Activated naive CD4-positive, alpha-beta T cell treated with anti-CD3 and anti-CD28 coated beads for 36 hours (primary cell): Measurements from ENCODE around the gene C4orf33. TPM values are rescaled to one million over a fixed set of nuclear protein-coding genes. Genes with fewer than 3 reads are reported as not detected.

Source experiments
- CTCF ChIA-PET: fragments of 350-600 bp; sonication (Branson Sonifier 250); formaldehyde crosslinking; loops from one replicate; lab custom pipeline; 2021; ENCODE audit warnings: antibody characterized with exemption; lab: Charles Lee
- DNase-seq: peaks from one replicate; pipeline ENCODE4 v3.0.0-alpha.2; 2020
- H3K27ac Mint-ChIP-seq: one replicate; pipeline ENCODE4 v1.8.0; 2021; ENCODE audit warnings: mild to moderate bottlenecking, mixed read lengths
- H3K27me3 Mint-ChIP-seq: one replicate; pipeline ENCODE4 v1.8.0; 2021; ENCODE audit warnings: low read depth, mixed read lengths
- H3K36me3 Mint-ChIP-seq: one replicate; pipeline ENCODE4 v1.8.0; 2021; ENCODE audit warnings: low read depth, mixed read lengths
- H3K4me1 Mint-ChIP-seq: one replicate; pipeline ENCODE4 v1.8.0; 2021; ENCODE audit warnings: low read depth, mixed read lengths
- H3K4me3 Mint-ChIP-seq: one replicate; pipeline ENCODE4 v1.8.0; 2021; ENCODE audit warnings: mild to moderate bottlenecking, moderate library complexity, mixed read lengths
- H3K9me3 Mint-ChIP-seq: one replicate; pipeline ENCODE4 v1.8.0; 2021; ENCODE audit warnings: mixed read lengths
- intact Hi-C: fragments of 100-400 bp; cut with micrococcal nuclease; formaldehyde crosslinking; loops from one replicate; pipeline ENCODE4 v1.15.1; 2023
- total RNA-seq, 2 experiments: library from RNA; stranded (reverse); gene quantifications; one replicate each; pipeline ENCODE4 v1.2.3, GENCODE V29; 2021

The C4orf33 gene
- total RNA-seq, 2 experiments from 2014 or later: 14.5 to 15.0 TPM

DNA sequence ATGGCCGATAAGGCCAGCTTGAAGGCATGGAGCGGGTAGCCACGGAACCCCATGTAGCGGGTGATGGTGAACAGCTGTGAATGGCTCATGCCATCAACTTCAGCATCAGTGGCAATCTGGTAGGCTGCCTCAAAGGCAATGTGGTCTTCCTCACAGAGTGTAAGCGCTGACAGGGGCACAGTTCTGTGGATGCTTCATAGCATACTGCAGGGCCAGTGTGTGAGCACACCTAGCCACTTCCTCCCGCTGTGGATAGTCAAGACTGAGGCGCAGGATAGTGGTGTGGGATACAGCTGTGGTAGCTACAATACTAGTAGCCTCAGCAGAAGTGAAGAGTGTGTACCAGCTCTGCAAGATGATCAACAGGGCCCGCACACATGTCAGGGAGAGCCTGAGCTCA lies 40.5 kb downstream of the C4orf33 start:
- no peaks in the 10 kb centered on the region for H3K4me1 Mint-ChIP-seq
- DNase-seq: no peak
- H3K36me3 Mint-ChIP-seq: no peaks in the 10 kb centered on the region
- peaks cover 6% of the 10 kb centered on the region for H3K27me3 Mint-ChIP-seq
- no peak overlapping the region for H3K27ac Mint-ChIP-seq
- peaks cover 4% of the 10 kb centered on the region for H3K9me3 Mint-ChIP-seq
- intact Hi-C loops: no loop called here
- H3K4me3 Mint-ChIP-seq: no peak overlapping the region
- CTCF ChIA-PET: no interaction called here

DNA sequence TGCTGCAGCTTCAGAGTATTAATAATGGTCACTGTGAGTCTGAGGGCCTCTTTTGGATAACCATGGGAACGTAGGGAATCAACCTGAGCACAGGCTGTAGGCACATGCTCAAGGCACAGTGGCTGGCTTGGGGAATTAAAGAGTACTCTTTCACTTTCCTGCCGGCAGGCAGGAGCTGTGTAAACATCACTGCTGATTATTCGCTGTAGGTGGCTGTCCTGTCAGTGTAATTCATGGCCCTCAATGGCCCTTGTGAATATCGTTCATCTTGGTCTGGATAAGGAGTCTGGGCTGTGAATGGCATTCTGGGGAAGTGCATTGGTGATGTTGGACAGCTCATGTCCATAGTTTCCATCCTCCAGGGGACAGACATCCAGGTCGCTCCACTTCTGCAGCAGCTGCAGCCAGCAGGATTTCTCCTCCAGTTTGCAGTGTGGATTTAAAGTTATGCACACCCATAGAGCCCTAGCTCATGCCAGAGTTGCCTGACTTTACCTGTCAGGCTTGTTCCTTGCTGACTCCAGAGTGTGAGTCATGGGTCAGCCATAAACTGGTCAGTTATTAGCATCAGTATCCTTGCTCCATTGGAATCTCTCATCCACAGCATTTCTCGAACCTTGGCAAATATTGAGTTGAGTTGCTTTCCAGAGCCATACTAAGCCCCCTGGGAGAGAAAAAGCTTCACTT lies 43.0 kb downstream of the C4orf33 start:
- Mint-ChIP-seq H3K27ac (no peak overlapping the region), H3K9me3 (no peaks in the 10 kb centered on the region), H3K4me3 (no peak overlapping the region), H3K4me1 (no peaks in the 10 kb centered on the region), H3K27me3 (peaks cover 6% of the 10 kb centered on the region), H3K36me3 (no peaks in the 10 kb centered on the region)
- CTCF ChIA-PET: no interaction called here
- intact Hi-C loops: no loop called here
- DNase-seq: no peak

DNA sequence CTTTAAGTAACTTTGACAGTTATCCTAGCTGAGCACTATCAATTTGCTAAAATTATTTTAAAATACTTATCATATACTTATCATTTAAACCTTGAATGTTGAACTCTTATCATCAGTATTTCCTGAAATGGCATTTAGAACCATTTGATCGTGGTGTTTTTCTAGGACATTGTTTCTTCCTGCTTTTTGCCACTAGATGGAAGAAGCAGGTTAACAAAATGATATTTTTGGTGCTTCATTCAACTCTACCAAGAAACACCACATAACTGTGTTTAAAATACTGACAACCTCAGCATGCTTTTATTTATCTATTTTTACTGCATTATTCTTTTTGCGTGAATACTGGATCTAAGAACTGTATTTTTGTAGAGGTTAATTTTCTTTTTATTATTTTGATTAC lies 44.6 kb downstream of the C4orf33 start:
- CTCF ChIA-PET: interaction anchor here (0.7 kb wide), 1 partner anchor 31 kb away, joined by 3 read pairs; no protein-coding TSS in a partner anchor
- Mint-ChIP-seq H3K4me1 (no peaks in the 10 kb centered on the region), H3K36me3 (no peaks in the 10 kb centered on the region), H3K4me3 (no peak overlapping the region), H3K9me3 (no peaks in the 10 kb centered on the region), H3K27me3 (no peaks in the 10 kb centered on the region), H3K27ac (no peak overlapping the region)
- intact Hi-C loops: no loop called here
- no peak for DNase-seq

DNA sequence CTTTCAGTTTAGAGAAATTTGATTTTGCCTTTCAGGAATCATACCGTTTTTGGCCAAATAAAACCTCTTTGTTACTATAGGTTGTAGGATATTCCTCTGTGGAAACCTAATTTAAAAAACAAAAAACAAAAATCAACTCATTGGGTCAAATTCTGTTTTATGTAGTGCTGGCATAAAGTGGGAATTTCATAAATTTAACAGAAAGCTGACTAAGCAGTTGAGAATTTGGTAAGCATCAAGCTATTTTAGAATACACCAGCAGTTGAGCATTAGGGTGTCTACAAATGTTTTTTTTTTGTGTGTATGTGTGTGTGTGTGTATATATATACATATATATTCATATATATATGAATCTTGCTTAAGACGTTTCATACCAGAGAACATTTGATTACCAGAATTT lies 47.4 kb downstream of the C4orf33 start:
- H3K4me1 Mint-ChIP-seq: no peaks in the 10 kb centered on the region
- no peak for DNase-seq

DNA sequence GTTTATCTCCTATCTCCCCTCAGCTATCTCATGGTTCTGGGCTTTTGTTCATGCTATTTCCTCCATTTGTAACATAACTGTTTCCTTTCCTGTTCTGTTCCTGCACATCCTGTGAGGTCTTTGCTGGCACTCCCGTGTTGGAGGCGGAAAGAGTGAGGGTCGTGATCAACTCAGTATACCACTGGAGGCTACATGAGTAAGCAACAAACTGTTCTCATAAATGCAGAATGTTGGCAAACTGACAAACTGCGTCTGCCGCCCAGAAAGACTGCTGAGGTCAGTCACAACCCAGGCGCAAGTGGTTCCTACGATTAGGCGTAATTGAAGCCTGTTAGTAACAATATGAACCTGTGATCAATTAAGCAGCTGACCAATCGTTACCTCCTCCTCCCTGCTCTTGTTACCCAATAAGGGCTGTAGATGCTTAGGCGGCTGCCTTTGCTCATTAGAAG lies 48.8 kb downstream of the C4orf33 start:
- no peak overlapping the region for H3K4me3 Mint-ChIP-seq
- CTCF ChIA-PET: no interaction called here
- H3K9me3 Mint-ChIP-seq: no peaks in the 10 kb centered on the region
- intact Hi-C loops: no loop called here
- no peak for DNase-seq
- H3K27ac Mint-ChIP-seq: no peak overlapping the region
- no peaks in the 10 kb centered on the region for H3K36me3 Mint-ChIP-seq
- H3K4me1 Mint-ChIP-seq: no peaks in the 10 kb centered on the region
- H3K27me3 Mint-ChIP-seq: no peaks in the 10 kb centered on the region

More for the DNA sequence above, 47.4 kb downstream of the C4orf33 start:
- intact Hi-C loops: no loop called here
- Mint-ChIP-seq H3K36me3 (no peaks in the 10 kb centered on the region), H3K9me3 (no peaks in the 10 kb centered on the region), H3K27ac (no peak overlapping the region), H3K27me3 (no peaks in the 10 kb centered on the region), H3K4me3 (no peak overlapping the region)
- CTCF ChIA-PET: interaction anchor here (0.6 to 0.7 kb wide), 2 partner anchors 437 to 720 kb away, joined by 3 read pairs; no protein-coding TSS in a partner anchor

DNA sequence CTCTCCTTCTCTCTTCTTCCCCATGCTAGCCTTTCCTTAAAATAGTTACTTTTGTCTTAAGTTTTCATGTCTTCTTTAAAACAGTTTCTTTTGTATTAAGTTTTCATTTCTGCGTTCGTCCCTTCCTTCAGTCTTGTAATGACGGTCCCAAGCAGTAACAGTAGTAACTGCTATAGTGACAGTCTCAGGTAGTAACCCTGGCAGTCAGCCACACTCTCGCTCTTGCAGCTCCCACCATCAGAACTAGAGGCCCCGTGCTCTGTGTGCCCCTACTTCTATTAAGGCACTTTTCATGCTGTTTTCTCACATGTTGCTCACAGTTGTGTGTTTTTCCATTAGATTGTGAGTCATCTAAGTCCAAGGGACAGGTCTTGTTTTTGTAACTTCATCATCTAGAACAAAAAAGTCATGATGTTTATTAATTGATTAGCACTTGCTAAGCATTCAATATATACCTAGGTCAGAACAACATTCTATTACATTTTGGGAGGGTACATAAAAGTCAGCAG lies 49.3 kb downstream of the C4orf33 start:
- H3K9me3 Mint-ChIP-seq: no peaks in the 10 kb centered on the region
- no peaks in the 10 kb centered on the region for H3K27me3 Mint-ChIP-seq
- intact Hi-C loops: no loop called here
- H3K27ac Mint-ChIP-seq: no peak overlapping the region
- H3K4me3 Mint-ChIP-seq: no peak overlapping the region
- H3K4me1 Mint-ChIP-seq: no peaks in the 10 kb centered on the region
- CTCF ChIA-PET: no interaction called here
- no peak for DNase-seq
- no peaks in the 10 kb centered on the region for H3K36me3 Mint-ChIP-seq

DNA sequence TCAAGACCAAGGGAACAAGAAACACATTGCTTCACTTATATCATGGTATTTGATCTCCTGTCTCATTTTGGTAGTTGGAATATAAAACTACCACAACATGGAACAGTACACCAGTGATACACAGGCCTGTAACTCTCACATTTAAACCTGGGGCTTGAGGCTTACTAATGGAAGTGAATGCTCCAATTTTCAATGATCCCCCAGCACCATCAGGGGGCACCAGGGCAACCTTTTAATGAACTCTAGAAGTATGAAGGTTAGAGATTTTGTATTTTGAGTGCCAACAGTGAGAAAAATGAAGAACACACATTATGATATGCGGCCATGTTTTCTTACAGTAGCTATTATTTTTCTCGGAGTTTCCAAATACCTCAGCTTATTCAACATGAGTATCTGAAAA lies 50.7 kb downstream of the C4orf33 start:
- intact Hi-C loops: no loop called here
- H3K27ac Mint-ChIP-seq: no peak overlapping the region
- H3K4me1 Mint-ChIP-seq: no peaks in the 10 kb centered on the region
- no peak overlapping the region for H3K4me3 Mint-ChIP-seq
- H3K36me3 Mint-ChIP-seq: no peaks in the 10 kb centered on the region
- H3K27me3 Mint-ChIP-seq: peaks cover 3% of the 10 kb centered on the region
- H3K9me3 Mint-ChIP-seq: no peaks in the 10 kb centered on the region
- no peak for DNase-seq
- CTCF ChIA-PET: no interaction called here

DNA sequence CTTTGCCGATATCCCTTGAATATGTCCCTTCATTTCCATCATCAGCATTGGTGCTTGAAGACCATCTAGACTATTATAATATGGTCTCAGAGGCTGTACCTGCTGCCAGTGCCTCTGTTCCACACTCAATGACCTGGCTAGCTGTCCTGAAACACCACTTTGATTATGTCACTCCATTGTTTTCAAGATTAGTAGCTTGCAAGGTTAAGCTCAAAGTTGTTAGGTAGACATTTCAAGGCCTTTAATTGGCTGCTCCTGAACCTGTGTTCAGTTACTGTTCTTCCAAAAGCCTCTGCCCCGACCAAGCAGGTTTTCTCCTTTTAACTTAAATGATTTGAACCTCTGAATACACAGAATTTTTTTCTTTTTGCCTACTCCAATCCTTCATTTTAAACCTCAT lies 52.9 kb downstream of the C4orf33 start:
- H3K27ac Mint-ChIP-seq: no peak overlapping the region
- CTCF ChIA-PET: no interaction called here
- no peaks in the 10 kb centered on the region for H3K9me3 Mint-ChIP-seq
- H3K4me3 Mint-ChIP-seq: no peak overlapping the region
- H3K4me1 Mint-ChIP-seq: no peaks in the 10 kb centered on the region
- intact Hi-C loops: no loop called here
- H3K36me3 Mint-ChIP-seq: no peaks in the 10 kb centered on the region
- peaks cover 3% of the 10 kb centered on the region for H3K27me3 Mint-ChIP-seq
- DNase-seq: no peak

DNA sequence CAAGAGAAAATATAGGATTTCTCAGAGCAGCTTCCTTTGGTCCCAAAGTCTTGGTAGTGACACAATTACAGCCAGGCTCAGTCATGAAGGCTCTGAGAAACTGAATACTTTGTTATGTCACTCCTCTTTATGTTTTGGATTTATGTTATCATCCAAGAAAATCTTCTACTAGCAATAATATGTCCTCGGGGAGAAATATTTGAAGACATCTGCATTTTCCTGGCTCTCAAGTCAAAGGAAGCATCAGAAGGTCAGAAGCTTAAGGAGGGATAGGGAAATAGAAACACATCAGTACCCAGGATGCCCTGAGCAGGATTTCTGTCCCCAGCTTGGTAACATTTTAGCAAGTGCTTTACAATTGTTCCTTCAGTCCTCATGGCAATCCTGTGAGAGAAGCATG lies 54.0 kb downstream of the C4orf33 start:
- H3K4me3 Mint-ChIP-seq: no peak overlapping the region
- intact Hi-C loops: no loop called here
- DNase-seq: no peak
- CTCF ChIA-PET: no interaction called here
- no peaks in the 10 kb centered on the region for H3K4me1 Mint-ChIP-seq
- no peak overlapping the region for H3K27ac Mint-ChIP-seq
- peaks cover 3% of the 10 kb centered on the region for H3K27me3 Mint-ChIP-seq
- H3K9me3 Mint-ChIP-seq: no peaks in the 10 kb centered on the region
- H3K36me3 Mint-ChIP-seq: no peaks in the 10 kb centered on the region

DNA sequence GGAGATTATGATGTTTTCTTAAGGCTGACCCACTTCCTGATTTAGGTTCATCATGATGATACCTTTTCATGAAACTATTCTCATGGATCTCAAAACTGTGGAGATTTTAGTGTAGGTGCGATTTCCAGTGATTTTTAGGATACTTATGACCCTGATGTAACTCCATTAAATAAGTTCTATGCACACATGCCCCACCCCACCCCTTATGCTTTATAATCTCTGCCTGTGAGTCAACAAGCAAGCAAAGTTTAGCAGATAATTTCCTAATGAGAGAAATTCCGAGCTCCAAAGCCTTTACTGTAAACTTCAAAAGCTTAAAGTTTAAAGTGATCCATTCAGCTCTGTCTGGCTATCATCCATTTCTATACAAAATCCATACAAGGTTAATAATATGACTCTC lies 56.4 kb downstream of the C4orf33 start:
- H3K4me1 Mint-ChIP-seq: no peaks in the 10 kb centered on the region
- intact Hi-C loops: no loop called here
- no peak overlapping the region for H3K27ac Mint-ChIP-seq
- H3K4me3 Mint-ChIP-seq: no peak overlapping the region
- no peaks in the 10 kb centered on the region for H3K9me3 Mint-ChIP-seq
- CTCF ChIA-PET: no interaction called here
- H3K36me3 Mint-ChIP-seq: no peaks in the 10 kb centered on the region
- DNase-seq: no peak
- H3K27me3 Mint-ChIP-seq: peaks cover 3% of the 10 kb centered on the region

DNA sequence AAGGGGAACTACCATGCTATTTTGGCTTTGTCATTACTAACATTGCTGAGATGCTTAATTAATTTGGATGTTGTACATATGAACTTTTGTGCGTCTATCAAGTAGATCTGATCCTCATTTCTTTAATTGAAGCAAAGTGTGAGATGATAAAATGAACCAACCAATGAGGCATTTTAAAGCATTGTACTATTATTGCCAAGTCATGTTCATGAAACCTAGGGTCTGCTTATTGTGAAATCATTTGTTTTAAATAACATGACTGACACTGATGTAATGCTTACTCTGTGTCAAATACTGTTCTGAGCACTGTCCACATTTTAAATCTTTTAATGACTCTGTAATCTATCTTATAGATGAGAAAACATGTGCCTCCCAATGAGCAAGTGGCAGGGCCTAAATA lies 57.7 kb downstream of the C4orf33 start:
- DNase-seq: no peak

DNA sequence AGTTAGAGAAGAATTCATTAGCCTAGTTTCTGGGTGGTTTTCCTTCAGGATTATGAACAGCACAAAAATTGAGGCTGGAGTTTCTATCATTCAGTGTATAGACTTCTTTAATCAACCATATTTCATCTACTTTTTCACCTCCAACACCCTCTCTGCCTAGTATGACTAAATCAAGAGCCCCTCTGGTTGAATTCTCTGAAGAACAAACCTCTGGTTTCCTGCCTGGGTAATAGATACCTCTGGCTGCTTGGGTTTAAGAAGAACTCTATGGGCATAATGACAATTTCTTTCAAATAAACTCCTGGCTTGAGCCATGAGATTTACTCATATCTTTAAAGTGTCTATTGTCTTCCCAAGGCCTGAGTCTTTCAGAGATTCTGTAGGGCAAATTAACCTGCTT lies 66.5 kb downstream of the C4orf33 start:
- CTCF ChIA-PET: no interaction called here
- Mint-ChIP-seq H3K27me3 (peaks cover 13% of the 10 kb centered on the region), H3K36me3 (no peaks in the 10 kb centered on the region), H3K4me3 (no peak overlapping the region), H3K9me3 (no peaks in the 10 kb centered on the region), H3K27ac (no peak overlapping the region), H3K4me1 (no peaks in the 10 kb centered on the region)
- DNase-seq: no peak
- intact Hi-C loops: no loop called here

More for the DNA sequence above, 57.7 kb downstream of the C4orf33 start:
- CTCF ChIA-PET: interaction anchor here (0.6 kb wide), 1 partner anchor 35 kb away, joined by 3 read pairs; no protein-coding TSS in a partner anchor
- intact Hi-C loops: no loop called here
- no peak overlapping the region for H3K27ac Mint-ChIP-seq
- H3K36me3 Mint-ChIP-seq: no peaks in the 10 kb centered on the region
- H3K4me3 Mint-ChIP-seq: no peak overlapping the region
- no peaks in the 10 kb centered on the region for H3K4me1 Mint-ChIP-seq
- peaks cover 3% of the 10 kb centered on the region for H3K27me3 Mint-ChIP-seq
- no peaks in the 10 kb centered on the region for H3K9me3 Mint-ChIP-seq

DNA sequence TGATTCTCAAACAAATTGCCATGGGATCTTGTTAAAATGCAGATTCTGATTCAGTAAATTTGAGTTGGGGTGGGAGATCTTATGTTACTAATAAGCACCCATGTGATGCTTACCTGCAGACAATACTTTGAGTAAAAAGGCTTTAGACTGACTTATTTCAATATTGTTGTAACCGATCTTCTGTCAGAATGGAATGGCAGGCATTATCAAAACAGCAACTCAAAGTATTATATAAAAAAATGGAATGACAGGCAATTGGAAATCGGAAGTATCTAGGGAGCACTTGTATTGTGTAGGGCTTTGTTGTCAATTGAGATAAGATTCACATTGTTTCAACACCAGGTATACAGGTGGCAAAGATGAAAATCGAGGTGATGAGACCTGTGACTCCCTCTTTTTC lies 67.5 kb downstream of the C4orf33 start:
- Mint-ChIP-seq H3K27me3 (peaks cover 13% of the 10 kb centered on the region), H3K36me3 (no peaks in the 10 kb centered on the region), H3K4me1 (no peaks in the 10 kb centered on the region), H3K27ac (no peak overlapping the region), H3K9me3 (no peaks in the 10 kb centered on the region), H3K4me3 (no peak overlapping the region)
- intact Hi-C loops: no loop called here
- no peak for DNase-seq
- CTCF ChIA-PET: no interaction called here
